Vagina (tissue), 2 donors: ENCODE data around the gene HRH2. TPM values are rescaled to one million over a fixed set of nuclear protein-coding genes. Genes with fewer than 3 reads are reported as not detected.

Experiments
- DNase-seq, 2 donors: peaks; one replicate each; pipeline ENCODE4 v3.0.0-alpha.2; 2017; ENCODE audit errors: extremely low spot score in 2 of 2
- H3K27ac ChIP-seq: fragments of 200-600 bp; sonication (generic); one replicate; pipeline ENCODE4 v1.5.1; 2019
- H3K27me3 ChIP-seq: fragments of 200-600 bp; sonication (generic); one replicate; pipeline ENCODE4 v1.5.1; 2019
- H3K36me3 ChIP-seq, 2 donors: fragments of 200-600 bp; sonication (generic); one replicate each; pipeline ENCODE4 v1.5.1; 2017 to 2019
- H3K4me1 ChIP-seq: fragments of 200-600 bp; sonication (generic); one replicate; pipeline ENCODE4 v1.5.1; 2019
- H3K4me3 ChIP-seq, 2 donors: fragments of 200-600 bp; sonication (generic); 1 replicate in 1 of 2; 2 replicates in 1 of 2; pipeline ENCODE4 v1.5.1; 2016 to 2019
- H3K9me3 ChIP-seq: fragments of 200-600 bp; sonication (generic); one replicate; pipeline ENCODE4 v1.5.1; 2019
- CTCF ChIP-seq, 3 experiments: fragments of 450-650 bp in 2 of 3; fragments of 200-600 bp in 1 of 3; sonication (generic) in 1 of 3; IDR thresholded peaks; one replicate each; pipeline ENCODE4 v1.5.1; 2017 to 2019; ENCODE audit warnings: antibody characterized with exemption in 3 of 3, mild to moderate bottlenecking in 2 of 3, moderate library complexity in 2 of 3
- POLR2A ChIP-seq, 2 donors: fragments of 450-650 bp; IDR thresholded peaks; one replicate each; pipeline ENCODE4 v1.6.1; 2017; ENCODE audit warnings: antibody characterized with exemption in 2 of 2, mild to moderate bottlenecking in 2 of 2, moderate library complexity in 2 of 2
- POLR2AphosphoS5 ChIP-seq, 2 donors: sonication (generic); formaldehyde crosslinking; IDR thresholded peaks; one replicate each; pipeline ENCODE4 v1.9.0; 2017; ENCODE audit warnings: antibody characterized with exemption in 2 of 2, mild to moderate bottlenecking in 2 of 2, low read depth in 1 of 2; ENCODE audit not compliant: insufficient read depth in 1 of 2
- intact Hi-C: fragments of 100-400 bp; cut with DNase I; formaldehyde crosslinking; loops from one replicate; pipeline ENCODE4 v1.15.1; 2023
- total RNA-seq: library from RNA; depleted of rRNA; stranded (reverse); fragments of >200 nt; gene quantifications from one replicate; pipeline ENCODE4 v1.2.3, GENCODE V29; 2016

The HRH2 gene
- total RNA-seq, 1 donor from 2014 or later, result 0.98 TPM

- H3K27me3 ChIP-seq, result no peaks in the 10 kb centered on the region
- no peak overlapping the region for H3K27ac ChIP-seq
- no peaks in the 10 kb centered on the region for H3K4me1 ChIP-seq
- no peak for TF ChIP-seq CTCF (IDR thresholded peaks at IDR 0.05)
- intact Hi-C loops, result loop anchor here (5.0 kb wide), 1 partner anchor 1093 kb away; no protein-coding TSS in a partner anchor
- H3K9me3 ChIP-seq, result no peaks in the 10 kb centered on the region
- no peak for DNase-seq
- no peaks in the 10 kb centered on the region for H3K36me3 ChIP-seq
- H3K4me3 ChIP-seq, result no peak overlapping the region
Observed at GRCh38 chr5:175680020-175680419, 22.1 kb downstream of the HRH2 start.

- no peak overlapping the region for H3K27ac ChIP-seq
- DNase-seq, result no peak
- H3K9me3 ChIP-seq, result no peaks in the 10 kb centered on the region
- intact Hi-C loops, result loop anchor here (5.0 kb wide), 1 partner anchor 1093 kb away; no protein-coding TSS in a partner anchor
- no peaks in the 10 kb centered on the region for H3K36me3 ChIP-seq
- no peaks in the 10 kb centered on the region for H3K4me1 ChIP-seq
- TF ChIP-seq POLR2AphosphoS5 (IDR thresholded peaks at IDR 0.05; ENCODE audit: insufficient read depth in 1 of 2, low read depth in 1 of 2) (no peak), CTCF (IDR thresholded peaks at IDR 0.05) (no peak), POLR2A (IDR thresholded peaks at IDR 0.05) (no peak)
- H3K4me3 ChIP-seq, result no peak overlapping the region
- H3K27me3 ChIP-seq, result no peaks in the 10 kb centered on the region
Observed at GRCh38 chr5:175680463-175680862, 22.6 kb downstream of the HRH2 start.

- TF ChIP-seq POLR2AphosphoS5 (IDR thresholded peaks at IDR 0.05; ENCODE audit: insufficient read depth in 1 of 2, low read depth in 1 of 2) (no peak), CTCF (IDR thresholded peaks at IDR 0.05) (no peak)
- no peaks in the 10 kb centered on the region for H3K36me3 ChIP-seq
- no peak overlapping the region for H3K4me3 ChIP-seq
- H3K27ac ChIP-seq, result no peak overlapping the region
- intact Hi-C loops, result loop anchor here (5.0 kb wide), 1 partner anchor 1094 kb away; no protein-coding TSS in a partner anchor
- no peaks in the 10 kb centered on the region for H3K9me3 ChIP-seq
- DNase-seq, result no peak
- no peaks in the 10 kb centered on the region for H3K4me1 ChIP-seq
- no peaks in the 10 kb centered on the region for H3K27me3 ChIP-seq
Observed at GRCh38 chr5:175681045-175681967, 23.4 kb downstream of the HRH2 start.

- DNase-seq, result no peak
- TF ChIP-seq POLR2AphosphoS5 (IDR thresholded peaks at IDR 0.05; ENCODE audit: insufficient read depth in 1 of 2, low read depth in 1 of 2) (no peak), CTCF (IDR thresholded peaks at IDR 0.05) (no peak), POLR2A (IDR thresholded peaks at IDR 0.05) (no peak)
- Histone ChIP-seq H3K27ac (no peak overlapping the region), H3K9me3 (no peaks in the 10 kb centered on the region), H3K4me3 (no peak overlapping the region), H3K36me3 (no peaks in the 10 kb centered on the region), H3K4me1 (no peaks in the 10 kb centered on the region), H3K27me3 (no peaks in the 10 kb centered on the region)
- intact Hi-C loops, result loop anchor here (5.0 kb wide), 1 partner anchor 1095 kb away; no protein-coding TSS in a partner anchor
Observed at GRCh38 chr5:175681968-175682340, 24.1 kb downstream of the HRH2 start.

GRCh38 chr5:175682664-175683063 lies 24.8 kb downstream of the HRH2 start:
- H3K36me3 ChIP-seq, result no peaks in the 10 kb centered on the region
- no peaks in the 10 kb centered on the region for H3K4me1 ChIP-seq
- DNase-seq, result no peak
- no peak for TF ChIP-seq CTCF (IDR thresholded peaks at IDR 0.05)
- no peak for TF ChIP-seq POLR2AphosphoS5 (IDR thresholded peaks at IDR 0.05; ENCODE audit: insufficient read depth in 1 of 2, low read depth in 1 of 2)
- no peak for TF ChIP-seq POLR2A (IDR thresholded peaks at IDR 0.05)
- H3K4me3 ChIP-seq, result no peak overlapping the region
- H3K9me3 ChIP-seq, result no peaks in the 10 kb centered on the region
- H3K27ac ChIP-seq, result no peak overlapping the region
- intact Hi-C loops, result loop anchor here (5.0 kb wide), 1 partner anchor 1095 kb away; no protein-coding TSS in a partner anchor
- H3K27me3 ChIP-seq, result no peaks in the 10 kb centered on the region
